B cell (primary cell): Measurements from ENCODE around the gene NIPAL3. TPM values are rescaled to one million over a fixed set of nuclear protein-coding genes. Genes with fewer than 3 reads are reported as not detected.

Experiments
- ATAC-seq: fragments of 200-7000 bp; cut with Tn5 transposase; one replicate; pipeline ENCODE4 v1.10.0; 2021; ENCODE audit warnings: low read depth, mild to moderate bottlenecking, moderate number of reproducible peaks, moderate library complexity
- CTCF ChIA-PET: fragments of 350-600 bp; sonication (Branson Sonifier 250); formaldehyde crosslinking; loops from one replicate; lab custom pipeline; 2021; ENCODE audit warnings: antibody characterized with exemption, inconsistent platforms; lab: Charles Lee
- POLR2A ChIA-PET: fragments of 350-600 bp; sonication (Branson Sonifier 250); formaldehyde crosslinking; loops from one replicate; lab custom pipeline; 2021; ENCODE audit warnings: antibody characterized with exemption; lab: Charles Lee
- DNase-seq: peaks from one replicate; pipeline ENCODE4 v3.0.0; 2013
- H2AFZ ChIP-seq: 2 replicates; pipeline ENCODE4 v1.6.1; 2012; ENCODE audit warnings: mild to moderate bottlenecking, low read depth, low read length; ENCODE audit not compliant: insufficient read depth, poor library complexity, severe bottlenecking
- H3K27ac ChIP-seq, 2 donors: 1 replicate in 1 of 2; 2 replicates in 1 of 2; pipeline ENCODE4 v1.5.1; 2012 to 2013; ENCODE audit warnings: low read length in 2 of 2, mild to moderate bottlenecking in 2 of 2, moderate library complexity in 1 of 2
- H3K27me3 ChIP-seq, 4 experiments: fragments of 200-600 bp in 1 of 4; sonication (generic) in 1 of 4; replicated peaks in 1 of 4; 1 replicate in 2 of 4; 2 replicates in 2 of 4; pipeline versions ENCODE4 v1.6.1 to v1.7.0; 2013 to 2016; ENCODE audit warnings: low read length in 3 of 4, mild to moderate bottlenecking in 2 of 4, mixed read lengths in 1 of 4, moderate library complexity in 1 of 4; ENCODE audit not compliant: insufficient read depth in 4 of 4, control insufficient read depth in 3 of 4; ENCODE audit errors: control extremely low read depth in 1 of 4
- H3K36me3 ChIP-seq, 2 experiments: replicated peaks in 1 of 2; 1 replicate in 1 of 2; 2 replicates in 1 of 2; pipeline versions ENCODE4 v1.6.1 to v1.7.1; 2013; ENCODE audit warnings: low read length in 1 of 2; ENCODE audit not compliant: insufficient read depth in 2 of 2, control insufficient read depth in 1 of 2; ENCODE audit errors: control extremely low read depth in 1 of 2, extremely low read depth in 1 of 2
- H3K4me1 ChIP-seq, 2 donors: fragments of 200-600 bp in 1 of 2; sonication (generic) in 1 of 2; 1 replicate in 1 of 2; 2 replicates in 1 of 2; pipeline versions ENCODE4 v1.5.1 to v1.6.1; 2013 to 2017; ENCODE audit warnings: low read length in 2 of 2; ENCODE audit not compliant: control insufficient read depth in 2 of 2, insufficient read depth in 2 of 2
- H3K4me2 ChIP-seq: replicated peaks from 2 replicates; pipeline ENCODE3; 2012; ENCODE audit warnings: mild to moderate bottlenecking, low read depth, low read length; ENCODE audit not compliant: poor library complexity, severe bottlenecking
- H3K4me3 ChIP-seq, 5 experiments: fragments of 200-600 bp in 1 of 5; sonication (generic) in 1 of 5; 1 replicate in 3 of 5; 2 replicates in 2 of 5; pipeline versions ENCODE4 v1.5.1 to v1.7.0; 2011 to 2016; ENCODE audit warnings: low read length in 4 of 5, mild to moderate bottlenecking in 4 of 5, low read depth in 2 of 5, control low read depth in 1 of 5, moderate library complexity in 1 of 5; ENCODE audit not compliant: insufficient read depth in 1 of 5; ENCODE audit errors: control extremely low read depth in 1 of 5, extremely low read depth in 1 of 5
- H3K79me2 ChIP-seq: fragments of 200-600 bp; sonication (generic); one replicate; pipeline ENCODE4 v1.6.0; 2016; ENCODE audit warnings: low read length; ENCODE audit not compliant: control insufficient read depth, insufficient read depth
- H3K9ac ChIP-seq: fragments of 200-600 bp; sonication (generic); 2 replicates; pipeline ENCODE4 v1.6.1; 2017; ENCODE audit warnings: mild to moderate bottlenecking, low read length, moderate library complexity
- H3K9me3 ChIP-seq, 3 donors: one replicate each; pipeline versions ENCODE4 v1.6.1 to v1.7.1; 2013; ENCODE audit warnings: low read length in 2 of 3; ENCODE audit not compliant: control insufficient read depth in 2 of 3, insufficient read depth in 1 of 3; ENCODE audit errors: control extremely low read depth in 1 of 3
- H4K20me1 ChIP-seq: 2 replicates; pipeline ENCODE4 v1.6.0; 2012; ENCODE audit warnings: mild to moderate bottlenecking, low read length; ENCODE audit not compliant: insufficient read depth, control insufficient read depth, poor library complexity, severe bottlenecking
- H3K27ac Mint-ChIP-seq: one replicate; pipeline ENCODE4 v1.8.0; 2021; ENCODE audit warnings: mixed read lengths
- H3K27me3 Mint-ChIP-seq: one replicate; pipeline ENCODE4 v1.8.0; 2021; ENCODE audit warnings: mixed read lengths
- H3K4me1 Mint-ChIP-seq: one replicate; pipeline ENCODE4 v1.8.0; 2021; ENCODE audit warnings: mixed read lengths
- H3K4me3 Mint-ChIP-seq: one replicate; pipeline ENCODE4 v1.8.0; 2021; ENCODE audit warnings: mixed read lengths
- H3K9me3 Mint-ChIP-seq: one replicate; pipeline ENCODE4 v1.8.0; 2022; ENCODE audit warnings: mixed read lengths; ENCODE audit not compliant: insufficient read depth
- CTCF ChIP-seq: fragments of 200-600 bp; IDR thresholded peaks from one replicate; pipeline ENCODE4 v1.8.0; 2022; ENCODE audit warnings: antibody characterized with exemption, mild to moderate bottlenecking
- EZH2 ChIP-seq: IDR thresholded peaks from 2 replicates; pipeline ENCODE4 v1.6.1; 2012; ENCODE audit warnings: borderline replicate concordance, low read depth, mild to moderate bottlenecking, moderate library complexity, low read length; ENCODE audit not compliant: insufficient read depth, poor library complexity, severe bottlenecking
- WGBS: methylation state at CpG from one replicate; pipeline ENCODE4 v1.1.5; 2013; ENCODE audit warnings: missing lambda C conversion rate; ENCODE audit not compliant: insufficient coverage; 5-methylcytosine and 5-hydroxymethylcytosine counted together
- intact Hi-C: fragments of 100-400 bp; cut with micrococcal nuclease; formaldehyde crosslinking; loops from one replicate; pipeline ENCODE4 v1.10.0; 2022
- polyA plus RNA-seq: library from polyadenylated mRNA; depleted of rRNA; stranded (reverse); fragments of >200 nt; gene quantifications from 2 replicates; pipeline ENCODE4 v1.2.3, GENCODE V29; 2012
- total RNA-seq, 2 donors: library from RNA; stranded (reverse); fragments of 120-200 nt in 1 of 2; gene quantifications; 1 replicate in 1 of 2; 2 replicates in 1 of 2; pipeline versions ENCODE4 v1.2.3 to v1.2.4, GENCODE V29; 2013 to 2022

The NIPAL3 gene
- total and polyA plus RNA-seq, 2 donors (not counting 1 experiment from before 2014, with no cell fraction given): 23.8 to 31.6 TPM

DNA sequence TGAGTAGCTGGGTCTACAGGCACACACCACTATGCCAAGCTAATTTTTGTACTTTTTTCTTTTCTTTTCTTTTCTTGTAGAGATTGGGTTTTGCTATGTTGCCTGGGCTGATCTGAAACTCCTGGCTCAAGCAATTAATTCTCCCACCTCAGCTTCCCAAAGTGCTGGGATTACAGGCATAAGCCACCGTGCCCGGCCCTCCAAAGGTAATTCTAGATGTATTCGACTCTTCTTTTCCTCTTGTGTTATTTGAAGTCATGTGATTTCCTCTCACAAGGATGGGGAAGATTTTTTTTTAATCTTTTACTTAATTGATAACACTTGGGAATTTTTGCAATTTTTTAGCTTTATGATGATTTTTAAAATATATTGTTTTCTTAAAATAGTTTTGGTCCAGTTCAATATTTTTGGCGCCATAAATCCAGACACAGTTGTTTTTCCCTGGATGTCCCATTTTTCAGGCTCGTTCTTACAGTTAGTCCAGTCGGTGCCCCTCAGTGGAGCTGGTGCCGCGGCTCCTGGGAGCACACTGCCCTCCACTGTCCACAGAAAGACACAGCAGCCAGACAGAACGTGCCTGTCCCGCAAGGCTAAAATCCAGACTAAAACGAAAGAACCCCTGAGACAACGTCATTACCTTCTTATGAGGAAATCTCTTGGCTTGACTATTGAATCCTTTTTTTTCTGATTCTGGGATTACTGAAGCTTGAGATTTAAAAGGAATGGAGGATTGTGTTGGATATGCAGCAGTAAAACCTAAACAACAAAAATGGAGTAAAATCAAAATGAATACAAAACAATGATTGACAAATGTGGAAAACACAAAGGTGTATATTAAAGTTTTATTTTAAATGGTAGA lies 24.4 kb upstream of the NIPAL3 start:
- no peaks in the 10 kb centered on the region for H3K9me3 ChIP-seq
- no peaks in the 10 kb centered on the region for H3K27me3 Mint-ChIP-seq
- peak overlapping the region; percentile 56 for H3K4me2 ChIP-seq
- ChIA-PET CTCF (interaction anchor here (0.7 to 10.7 kb wide), 60 partner anchors 9 to 620 kb away, joined by 3 to 616 read pairs (median 4); partner anchors contain the start of genes IFNLR1, NIPAL3, RCAN3 and STPG1), POLR2A (interaction anchor here (1.1 to 2.9 kb wide), 6 partner anchors 22 to 241 kb away, joined by 3 to 17 read pairs (median 9); partner anchors contain the start of gene RCAN3)
- H3K4me3 Mint-ChIP-seq: peak overlapping the region; percentile 81
- peaks cover 35% of the 10 kb centered on the region for H3K4me1 Mint-ChIP-seq
- H3K4me1 ChIP-seq: peaks cover 26 to 37% of the 10 kb centered on the region in 2 donors
- no peaks in the 10 kb centered on the region for H3K27me3 ChIP-seq
- DNase-seq (peak; percentile 83), ATAC-seq (peak; percentile 75)
- peak overlapping the region in 3 of 5 experiments; percentile 5 to 37 (median 12) for H3K4me3 ChIP-seq
- H3K27ac ChIP-seq: peak overlapping the region; percentile 81 to 92
- H3K9ac ChIP-seq: peak overlapping the region; percentile 48
- no peaks in the 10 kb centered on the region for H4K20me1 ChIP-seq
- no peaks in the 10 kb centered on the region for H3K79me2 ChIP-seq
- TF ChIP-seq CTCF (peak; percentile 92), EZH2 (no peak)
- intact Hi-C loops: loop anchor here (1.0 kb wide), 2 partner anchors 192 to 241 kb away; no protein-coding TSS in a partner anchor
- H3K9me3 Mint-ChIP-seq: no peaks in the 10 kb centered on the region
- no peaks in the 10 kb centered on the region for H3K36me3 ChIP-seq
- peak overlapping the region; percentile 56 for H2AFZ ChIP-seq
- peak overlapping the region; percentile 92 for H3K27ac Mint-ChIP-seq
- WGBS: 8% methylated on average over 5 of the region's 12 CpGs
